Breast epithelium (tissue), 3 donors: ENCODE measurements around the gene AP5S1.
"Not testable (repeated sequence)": the region's sequence is repeated elsewhere in the genome, so short reads cannot be mapped to it uniquely, and the experiment has no call there.

Experiments used
- CTCF ChIP-seq, 3 donors: fragments of 450-650 bp; IDR thresholded peaks; one replicate each; pipeline ENCODE4 v1.5.1; 2016 to 2017; ENCODE audit warnings: antibody characterized with exemption in 3 of 3, mild to moderate bottlenecking in 3 of 3, moderate library complexity in 3 of 3
- POLR2A ChIP-seq: fragments of 450-650 bp; IDR thresholded peaks from one replicate; pipeline ENCODE4 v1.6.1; 2016; ENCODE audit warnings: antibody characterized with exemption, mild to moderate bottlenecking, moderate library complexity

GRCh38 chr20:3843990-3844619, 23.8 kb downstream of the AP5S1 start:
- TF ChIP-seq CTCF (IDR thresholded peaks at IDR 0.05); POLR2A: not testable (repeated sequence)
